SHP77 (cell line): Measurements from ENCODE around the gene CFAP107.

Experiments used
- DNase-seq, 2 experiments: peaks; one replicate each; lab custom pipeline; 2025; lab: John Stamatoyannopoulos, UW

CFAP107 gene

DNA sequence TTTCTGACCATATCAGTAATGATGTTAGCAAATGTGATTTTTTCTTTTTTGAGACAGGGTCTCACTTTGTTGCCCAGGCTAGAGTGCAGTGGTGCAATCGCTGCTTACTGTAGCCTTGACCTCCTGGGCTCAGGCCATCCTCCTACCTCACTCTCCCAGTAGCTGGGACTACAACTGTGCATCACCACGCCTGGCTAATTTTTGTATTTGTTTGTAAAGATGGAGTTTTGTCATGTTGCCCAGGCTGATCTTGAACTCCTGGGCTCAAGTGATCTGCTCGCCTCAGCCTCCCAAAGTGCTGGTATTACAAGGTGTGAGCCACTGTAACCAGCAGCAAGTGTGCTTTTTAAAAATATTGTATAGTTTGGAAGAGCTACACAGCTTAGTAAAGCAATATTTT, 4.1 kb upstream of the CFAP107 start:
- DNase-seq, result no peak

DNA sequence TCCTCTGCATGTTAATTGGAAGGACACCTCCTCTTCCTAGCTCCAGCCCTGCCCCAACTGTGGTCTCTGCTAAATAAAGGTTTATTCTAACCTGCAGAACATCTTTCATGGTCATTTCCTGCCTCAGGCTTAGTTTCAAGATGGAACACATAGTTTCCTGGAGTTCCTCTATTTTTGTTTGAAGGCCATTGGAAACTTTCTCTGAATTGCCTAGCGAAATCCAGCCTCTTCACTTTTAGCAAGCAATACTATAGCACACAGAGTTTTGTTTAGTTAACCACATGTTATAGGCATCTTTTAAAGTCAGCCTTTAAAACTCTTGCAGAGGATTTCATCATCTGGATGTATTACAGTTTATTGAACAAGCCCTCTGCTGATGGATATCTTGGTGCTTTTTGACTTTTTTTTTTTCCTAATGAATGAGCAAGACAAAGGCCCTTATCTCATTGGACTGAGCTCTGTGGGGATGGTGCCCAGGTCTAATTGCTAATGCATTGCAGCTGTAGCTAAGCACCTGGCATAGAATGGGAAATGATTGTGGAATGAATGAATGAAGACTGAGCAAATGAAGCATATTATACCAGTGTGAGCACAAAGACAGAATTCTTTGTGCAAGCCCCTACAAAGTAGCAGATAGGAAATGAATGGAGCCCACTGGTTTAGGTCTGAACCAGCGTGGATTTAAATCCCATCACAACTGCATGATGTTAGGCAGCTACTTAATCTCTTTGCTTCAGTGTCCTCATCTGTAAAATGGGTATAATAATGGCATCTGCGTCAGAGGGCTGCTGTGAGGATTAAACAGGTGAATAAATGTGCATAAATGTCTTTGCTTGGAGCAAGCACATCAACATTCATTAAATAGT, 641 bp upstream of the CFAP107 start:
- DNase-seq, result no peak

DNA sequence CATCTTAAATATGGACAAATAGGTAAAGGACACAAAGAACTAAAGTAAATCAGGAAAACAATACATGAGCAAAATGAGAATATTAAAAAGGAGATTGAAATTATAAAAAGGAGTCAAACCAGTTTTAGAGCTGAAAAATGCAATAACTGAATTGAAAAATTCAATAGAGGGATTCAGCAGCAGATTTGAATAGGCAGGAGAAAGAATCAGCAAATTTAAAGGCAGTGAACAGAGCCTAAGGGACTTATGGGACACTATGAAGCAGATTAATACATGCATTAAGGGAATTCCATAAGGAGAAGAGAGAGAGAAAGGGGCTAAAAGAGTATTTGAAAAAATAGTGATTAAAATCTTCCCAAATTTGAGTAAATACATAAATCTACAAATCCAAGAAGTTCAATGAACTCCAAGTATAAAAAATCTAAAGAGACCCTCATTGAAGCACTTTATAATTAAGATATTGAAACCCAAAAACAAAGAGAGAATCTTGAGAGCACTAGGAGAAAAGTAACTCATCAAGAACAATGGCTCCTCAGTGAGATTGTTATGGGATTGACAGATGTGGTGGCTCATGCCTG, 2.9 kb downstream of the CFAP107 start:
- DNase-seq, result no peak

DNA sequence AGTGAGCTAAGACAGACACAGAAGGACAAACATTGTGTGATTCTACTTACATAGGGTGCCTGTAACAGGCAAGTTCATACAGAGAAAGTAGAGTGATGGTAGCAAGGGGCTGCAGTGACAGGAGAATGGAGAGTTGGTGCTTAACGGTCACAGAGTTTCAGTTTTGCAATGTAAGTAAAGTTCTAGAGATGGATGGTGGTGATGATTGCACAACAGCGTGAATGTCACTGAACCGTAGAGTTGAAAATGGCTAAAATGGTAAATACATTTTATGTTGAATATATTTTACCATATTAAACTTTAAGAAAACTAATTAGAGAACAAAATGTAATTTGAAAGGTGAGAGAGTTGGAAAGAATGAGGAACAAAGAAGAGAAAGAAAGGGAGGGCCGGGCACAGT, 8.7 kb downstream of the CFAP107 start:
- DNase-seq, result no peak

DNA sequence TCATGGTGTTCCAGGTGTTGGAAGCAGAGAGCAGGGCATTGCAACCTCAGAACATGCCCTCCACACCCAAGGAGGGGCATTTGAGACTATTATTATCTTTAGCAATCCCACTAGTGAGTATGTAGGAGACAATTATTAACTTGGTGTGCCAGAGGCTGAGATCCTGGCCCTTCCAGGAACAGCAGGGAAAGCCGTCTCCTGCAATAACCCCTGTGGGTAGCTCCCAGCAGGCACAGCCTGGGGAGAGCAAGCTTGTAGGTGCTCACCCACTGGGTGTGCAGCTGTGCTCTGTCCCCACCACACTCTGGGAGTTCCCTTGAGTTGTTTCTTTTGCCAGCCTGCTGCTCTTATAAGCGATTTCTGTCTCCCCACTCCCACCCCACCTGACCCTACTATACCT, 10.3 kb downstream of the CFAP107 start:
- no peak for DNase-seq

DNA sequence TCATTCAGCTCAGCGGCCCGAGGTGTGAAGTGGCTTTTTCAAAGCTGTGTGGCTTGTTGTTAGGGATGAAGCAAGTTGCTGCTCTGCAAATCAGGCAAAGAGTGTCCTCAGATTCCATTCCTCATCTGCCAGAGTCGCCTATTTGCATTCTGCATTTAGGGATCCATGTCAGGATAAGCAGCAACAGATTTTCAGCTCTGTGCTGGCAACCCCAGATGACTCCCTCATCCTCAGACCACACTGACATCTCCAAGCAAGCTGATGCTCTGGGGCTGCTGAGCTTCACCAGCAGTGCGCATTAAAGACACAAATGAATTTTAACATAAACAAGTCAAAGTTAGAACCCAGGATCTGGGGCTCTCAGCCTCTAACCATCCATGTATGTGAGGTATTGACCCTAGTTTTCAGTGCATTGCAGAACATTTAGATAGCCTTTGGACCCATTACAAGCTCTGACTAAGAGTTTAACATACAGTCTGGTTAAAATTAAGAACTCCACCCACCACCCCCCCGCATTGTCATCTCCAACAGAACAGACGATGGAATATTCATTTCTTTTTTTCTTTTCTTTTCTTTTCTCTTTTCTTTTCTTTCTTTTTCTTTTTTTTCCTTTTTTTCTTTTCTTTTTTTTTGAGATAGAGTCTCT, 10.9 kb downstream of the CFAP107 start:
- no peak for DNase-seq

DNA sequence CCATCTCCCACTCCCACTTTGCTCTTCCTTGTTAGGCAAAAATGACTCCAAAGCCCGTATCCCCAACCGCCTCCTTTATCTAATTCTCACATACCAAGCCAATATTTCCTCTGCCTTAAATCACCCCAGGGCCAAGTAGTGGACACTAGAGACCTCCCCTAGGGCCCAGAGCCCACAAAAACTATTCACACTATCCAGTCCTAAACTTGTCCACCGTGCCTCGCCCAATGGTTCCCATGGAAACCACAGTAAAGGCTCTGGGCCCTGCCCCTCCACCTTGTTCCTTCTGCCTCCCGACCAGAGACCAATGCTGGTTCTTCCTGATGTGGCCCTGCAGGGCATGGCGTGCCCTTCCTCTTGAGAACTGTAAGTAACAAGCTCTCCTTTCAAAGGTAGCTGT, 11.8 kb downstream of the CFAP107 start:
- DNase-seq, result no peak

DNA sequence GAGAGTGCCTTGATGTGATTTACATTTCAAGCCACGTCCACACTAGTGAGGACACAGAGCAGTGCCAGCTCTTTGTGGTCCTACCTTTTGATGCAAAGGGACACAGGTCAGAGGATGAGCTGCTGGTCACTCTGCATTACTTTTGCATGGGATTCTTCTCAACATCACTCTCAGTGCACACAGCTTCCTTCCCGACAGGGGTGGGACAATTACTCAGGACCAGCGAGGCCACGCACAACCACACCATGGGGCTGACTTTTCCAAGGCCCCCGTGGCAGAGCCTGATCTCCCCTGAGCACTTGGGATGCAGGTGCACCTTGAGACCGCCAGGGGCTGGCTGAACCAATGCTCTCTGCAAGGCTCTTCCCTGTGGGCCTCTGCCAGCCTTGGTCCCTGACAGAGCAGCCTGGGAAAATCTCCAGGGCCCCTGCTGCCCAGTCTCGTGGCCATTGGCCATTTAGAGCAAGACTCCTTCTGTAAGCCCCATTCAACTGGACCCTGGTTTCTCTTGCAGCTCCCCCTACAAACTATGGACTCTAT, 14.3 kb downstream of the CFAP107 start:
- no peak for DNase-seq

DNA sequence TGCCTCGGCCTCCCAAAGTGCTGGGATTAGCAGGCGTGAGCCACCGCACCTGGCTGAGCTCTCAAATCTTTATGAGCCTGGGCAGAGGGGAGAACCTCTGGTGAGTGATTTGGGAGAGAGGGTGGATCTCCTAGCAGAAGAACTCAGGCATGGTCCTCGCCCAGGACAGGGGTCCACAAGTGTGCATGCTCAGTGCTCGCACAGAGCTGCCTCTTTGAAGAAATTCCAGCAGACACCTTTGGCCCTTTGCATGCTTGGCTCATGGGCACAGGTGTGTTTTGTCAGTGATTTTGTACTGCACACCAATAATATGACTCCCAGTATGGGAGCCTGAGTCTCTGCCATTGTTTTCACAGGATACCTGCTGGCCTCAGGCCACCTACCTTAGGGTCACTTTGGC, 15.8 kb downstream of the CFAP107 start:
- no peak for DNase-seq

DNA sequence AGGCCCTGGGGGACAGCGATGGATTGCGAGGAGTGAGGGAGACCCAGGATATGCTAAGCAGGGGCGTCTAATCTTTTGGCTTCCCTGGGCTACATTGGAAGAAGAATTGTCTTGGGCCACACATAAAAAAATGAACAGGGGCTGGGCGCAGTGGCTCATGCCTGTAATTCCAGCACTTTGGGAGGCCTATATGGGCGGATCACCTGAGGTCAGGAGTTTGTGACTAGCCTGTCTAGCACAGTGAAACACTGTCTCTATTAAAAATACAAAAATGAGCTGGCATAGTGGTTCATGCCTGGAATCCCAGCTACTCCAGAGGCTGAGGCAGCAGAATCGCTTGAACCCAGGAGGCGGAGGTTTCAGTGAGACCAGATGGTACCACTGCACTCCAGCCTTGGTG, 16.8 kb downstream of the CFAP107 start:
- no peak for DNase-seq

DNA sequence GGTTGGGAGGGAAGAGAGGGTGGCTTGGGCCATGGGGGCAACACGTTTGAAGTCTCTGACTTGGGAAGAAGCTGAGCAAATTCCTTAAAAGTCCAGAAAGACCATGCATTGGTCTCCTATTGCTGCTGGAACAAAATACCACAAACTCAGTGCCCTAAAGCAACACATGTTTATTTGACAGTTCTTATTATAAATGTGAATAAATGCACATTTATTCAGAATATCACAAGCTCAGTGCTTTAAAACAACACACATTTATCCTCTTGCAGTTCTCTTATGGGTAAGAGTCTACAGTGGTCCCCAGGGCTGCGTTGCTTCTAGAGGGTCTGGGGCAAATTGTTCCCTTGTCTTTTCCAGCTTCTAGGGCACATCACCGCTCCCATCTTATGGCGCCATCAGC, 17.5 kb downstream of the CFAP107 start:
- no peak for DNase-seq

DNA sequence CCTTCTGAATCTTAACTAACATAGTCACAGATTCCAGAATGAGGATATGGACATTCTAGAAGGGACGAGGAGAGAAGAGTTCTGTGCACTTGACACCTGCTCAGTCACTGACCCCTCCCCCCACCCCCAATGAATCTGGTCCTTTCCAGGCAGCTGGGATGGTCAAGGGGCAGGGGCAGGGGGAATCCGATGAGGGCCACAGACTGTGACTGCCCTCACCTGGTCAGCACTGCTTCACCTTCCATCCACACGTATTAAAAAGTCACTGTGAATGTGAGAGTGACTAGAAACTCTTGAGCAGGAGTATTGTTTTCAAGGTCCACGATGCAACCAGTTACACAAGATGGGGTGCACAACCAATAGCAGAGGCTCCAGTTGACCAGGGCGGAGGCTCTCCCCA, 18.0 kb downstream of the CFAP107 start:
- no peak for DNase-seq

DNA sequence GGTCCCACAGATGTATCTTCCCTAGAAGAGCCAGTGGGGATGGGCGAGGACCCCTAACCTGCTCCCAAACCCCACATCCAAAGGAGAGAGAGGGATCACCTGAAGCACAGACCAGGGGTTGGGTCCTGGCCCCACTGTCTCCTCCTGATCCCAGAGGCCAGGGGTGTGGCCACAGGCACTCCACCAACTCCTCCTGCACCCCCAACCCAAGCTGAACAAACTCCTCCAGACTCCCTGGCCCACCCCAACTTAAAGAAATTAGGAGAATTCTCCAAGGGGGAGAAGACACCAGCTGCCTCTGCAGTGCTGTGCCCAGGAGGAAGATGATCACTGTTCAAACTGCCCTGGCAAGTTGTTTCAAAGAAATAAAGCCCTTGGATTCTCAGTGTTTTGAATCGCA, 23.0 kb downstream of the CFAP107 start:
- DNase-seq, result no peak

DNA sequence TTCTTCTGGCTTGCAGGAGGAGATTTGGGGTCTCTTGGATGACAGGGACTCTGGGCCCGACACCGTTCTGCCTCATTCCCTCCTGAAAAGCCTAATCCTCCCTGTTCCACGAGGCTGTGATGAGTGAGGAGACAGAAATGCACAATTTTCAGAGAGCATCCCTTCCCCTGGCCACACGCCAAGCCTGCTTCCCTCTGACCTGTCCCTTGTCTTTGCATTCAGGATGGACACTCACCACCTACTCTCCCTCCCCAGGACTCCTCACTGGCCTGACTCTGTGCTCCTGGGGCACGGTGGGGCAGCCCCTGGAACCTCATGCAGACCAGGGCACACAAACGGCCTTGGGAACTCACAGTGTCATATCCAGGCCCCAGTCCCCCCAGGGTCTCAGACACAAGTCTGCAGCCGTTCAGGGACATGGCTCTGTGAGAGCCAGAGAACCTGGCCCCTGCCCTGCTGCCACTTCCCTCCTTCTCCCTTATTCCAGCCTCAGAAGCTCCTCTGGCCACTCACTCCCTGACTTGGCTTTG, 24.0 kb downstream of the CFAP107 start:
- no peak for DNase-seq

DNA sequence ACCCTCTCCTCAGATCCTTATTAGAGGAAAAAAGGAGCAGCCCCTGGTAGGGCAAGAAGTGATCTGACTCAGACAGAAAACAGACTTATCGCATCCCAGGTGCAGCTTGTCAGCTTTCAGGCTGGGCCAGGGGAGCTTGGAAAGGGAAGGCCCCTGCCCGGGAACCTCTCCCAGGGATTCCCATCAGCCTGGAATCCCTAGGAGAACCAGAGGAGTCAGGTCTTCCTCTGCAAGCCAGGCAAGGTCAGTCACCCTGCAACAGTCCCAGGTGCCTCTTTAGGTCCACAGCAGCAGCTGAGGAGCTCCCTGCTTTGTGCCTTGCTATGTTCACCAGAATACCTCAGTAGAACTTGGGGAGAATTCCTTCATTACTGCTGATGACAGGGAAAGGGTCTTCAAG, 24.6 kb downstream of the CFAP107 start:
- DNase-seq, result no peak

DNA sequence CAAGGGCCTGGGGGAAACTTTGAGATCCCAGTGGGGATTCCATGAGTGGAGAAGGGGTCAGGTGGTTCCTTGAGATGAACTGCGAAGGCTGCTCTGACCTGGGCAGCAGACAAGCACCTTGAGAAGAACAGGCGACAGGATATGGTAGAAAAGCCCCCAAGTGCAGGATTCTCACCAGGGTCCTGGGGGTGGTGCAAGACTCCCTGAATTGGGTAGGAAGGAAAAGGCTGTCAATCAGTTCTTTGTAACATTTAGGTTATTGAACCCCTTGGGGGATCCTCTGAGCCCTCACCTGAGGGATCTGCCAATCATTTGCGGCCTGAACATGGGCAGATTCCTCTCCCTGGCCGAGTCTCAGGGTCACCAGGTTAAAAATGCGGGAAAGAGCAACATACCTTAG, 25.2 kb downstream of the CFAP107 start:
- DNase-seq, result no peak

DNA sequence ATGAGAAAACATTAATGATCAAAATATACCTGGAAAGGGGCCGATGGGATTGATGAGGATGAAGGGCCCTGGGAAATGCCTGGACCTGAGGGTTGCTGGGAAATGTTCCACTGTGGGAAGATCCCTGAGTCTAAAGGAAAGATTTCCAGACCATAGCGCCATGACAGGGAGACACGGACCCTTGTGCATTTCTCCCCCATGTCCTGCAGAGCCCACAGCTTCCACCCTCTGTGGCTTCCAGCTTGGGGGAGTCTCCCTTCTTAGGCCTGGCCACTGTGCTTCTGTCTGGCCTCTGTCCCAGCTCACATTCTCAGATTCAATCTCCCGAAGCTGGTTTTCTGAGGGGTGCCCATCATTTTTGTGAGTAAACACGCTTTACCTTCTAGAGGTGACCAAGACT, 26.5 kb downstream of the CFAP107 start:
- DNase-seq, result no peak

DNA sequence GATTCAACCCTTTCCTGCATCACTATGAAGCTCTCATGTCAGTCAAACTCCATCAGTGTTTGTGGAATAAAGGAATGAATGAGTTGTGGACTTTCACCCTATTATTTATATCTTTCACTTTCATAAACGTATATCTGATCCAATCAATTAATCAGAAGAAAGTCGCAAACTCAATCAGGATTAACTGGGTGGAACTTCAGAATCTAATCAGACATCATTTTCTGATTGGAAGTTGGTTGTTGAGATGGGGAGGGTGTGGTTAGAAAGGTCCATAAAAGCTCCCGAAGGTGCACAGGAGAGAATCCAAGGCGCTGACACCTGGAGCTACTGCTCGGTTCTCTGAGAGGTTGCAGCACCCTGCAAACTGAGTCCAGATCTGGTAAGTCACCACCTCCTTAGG, 27.4 kb downstream of the CFAP107 start, which contains the start of gene PRAMEF12:
TSS of gene PRAMEF12 (plus strand) at position 301 of the 400 bp plus-strand sequence. CDS start 1,130 bp downstream, outside the sequence.
- no peak for DNase-seq

DNA sequence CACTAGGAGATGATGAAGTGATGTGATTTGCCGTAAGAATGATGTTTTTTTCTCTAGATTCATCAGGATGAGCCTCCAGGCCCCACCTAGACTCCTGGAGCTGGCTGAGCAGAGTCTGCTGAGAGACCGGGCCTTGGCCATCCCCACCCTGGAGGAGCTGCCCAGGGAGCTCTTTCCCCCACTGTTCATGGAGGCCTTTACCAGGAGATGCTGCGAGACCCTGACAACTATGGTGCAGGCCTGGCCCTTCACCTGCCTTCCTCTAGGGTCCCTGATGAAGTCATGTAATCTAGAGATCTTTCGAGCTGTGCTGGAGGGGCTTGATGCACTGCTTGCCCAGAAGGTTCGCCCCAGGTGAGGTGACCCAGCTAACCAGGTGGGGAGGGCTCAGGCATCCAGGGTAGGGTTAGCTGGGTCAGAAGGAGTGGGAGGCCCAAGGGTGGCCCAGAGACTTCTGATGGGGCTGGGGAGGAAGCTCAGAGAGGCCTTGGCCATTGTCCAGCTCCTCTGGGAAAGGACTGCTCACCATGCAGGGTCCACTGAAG, 28.9 kb downstream of the CFAP107 start:
- no peak for DNase-seq

DNA sequence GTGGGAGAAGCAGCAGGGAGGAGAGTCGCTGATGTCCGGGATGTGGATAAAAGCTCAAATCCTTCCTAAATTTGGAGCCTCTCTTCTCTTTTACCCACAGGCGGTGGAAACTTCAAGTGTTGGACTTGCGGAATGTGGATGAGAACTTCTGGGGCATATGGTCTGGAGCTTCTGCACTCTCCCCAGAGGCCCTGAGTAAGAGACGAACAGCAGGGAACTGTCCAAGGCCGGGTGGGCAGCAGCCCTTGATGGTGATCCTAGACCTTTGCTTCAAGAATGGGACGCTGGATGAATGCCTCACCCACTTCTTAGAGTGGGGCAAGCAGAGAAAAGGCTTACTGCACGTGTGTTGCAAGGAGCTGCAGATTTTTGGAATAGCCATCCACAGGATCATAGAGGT, 29.4 kb downstream of the CFAP107 start:
- no peak for DNase-seq

DNA sequence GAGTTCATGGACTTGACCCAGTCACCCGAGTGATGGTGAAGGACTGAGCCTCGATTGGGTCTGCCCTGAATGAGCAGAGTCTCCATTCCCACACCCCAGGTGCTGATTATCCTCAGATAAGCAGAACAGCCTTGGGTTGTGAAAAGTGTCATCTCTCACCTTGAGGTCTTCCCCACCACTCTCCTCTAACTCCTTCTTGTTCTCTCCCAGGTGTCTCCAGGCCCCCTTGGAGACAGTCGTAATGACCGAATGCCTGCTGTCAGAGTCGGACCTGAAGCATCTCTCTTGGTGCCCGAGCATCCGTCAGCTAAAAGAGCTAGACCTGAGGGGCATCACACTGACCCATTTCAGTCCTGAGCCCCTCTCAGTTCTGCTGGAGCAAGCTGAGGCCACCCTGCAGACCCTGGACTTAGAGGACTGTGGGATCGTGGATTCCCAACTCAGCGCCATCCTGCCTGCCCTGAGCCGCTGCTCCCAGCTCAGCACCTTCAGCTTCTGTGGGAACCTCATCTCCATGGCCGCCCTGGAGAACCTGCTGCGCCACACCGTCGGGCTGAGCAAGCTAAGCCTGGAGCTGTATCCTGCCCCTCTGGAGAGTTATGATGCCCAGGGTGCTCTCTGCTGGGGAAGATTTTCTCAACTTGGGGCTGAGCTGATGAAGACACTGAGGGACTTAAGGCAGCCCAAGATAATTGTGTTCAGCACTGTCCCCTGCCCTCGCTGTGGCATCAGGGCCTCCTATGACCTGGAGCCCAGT, 31.0 kb downstream of the CFAP107 start:
- no peak for DNase-seq

DNA sequence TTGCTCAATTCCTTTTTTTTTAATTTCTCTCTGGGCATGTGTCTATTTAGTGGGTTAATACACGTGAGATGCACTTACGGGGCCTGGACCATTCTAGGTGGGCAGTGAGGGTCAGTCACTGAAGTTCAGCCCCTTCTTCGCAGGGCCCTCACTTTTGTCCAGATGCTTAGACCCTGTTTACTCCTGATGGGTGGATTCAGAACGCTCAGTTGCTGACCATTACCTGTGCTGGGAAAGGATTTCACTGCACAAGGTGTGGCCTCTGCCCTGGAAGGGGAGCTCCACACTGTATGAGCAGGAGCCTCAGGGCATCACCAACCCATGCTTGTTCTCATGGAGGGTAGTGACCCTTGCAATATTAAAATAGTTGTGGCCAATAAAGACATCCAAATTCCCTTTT, 32.1 kb downstream of the CFAP107 start:
- DNase-seq, result no peak
